SK-N-SH (cell line): Measurements from ENCODE around the gene GLCCI1. TPM values are rescaled to one million over a fixed set of nuclear protein-coding genes. Genes with fewer than 3 reads are reported as not detected.

ENCODE experiments used
- CTCF ChIA-PET: fragments of 300-600, 350-600 bp; formaldehyde crosslinking; extraction: SDS; loops from one replicate; lab custom pipeline; 2021; lab: Yijun Ruan, JAX
- POLR2A ChIA-PET: fragments of 350-600 bp; sonication (Branson Sonifier 250); formaldehyde crosslinking; extraction: SDS; loops from one replicate; lab custom pipeline; 2020; ENCODE audit warnings: antibody characterized with exemption, inconsistent platforms; lab: Yijun Ruan, JAX
- DNase-seq: peaks from one replicate; pipeline ENCODE4 v3.0.0; 2012
- H2AFZ ChIP-seq: fragments of 200-600 bp; sonication (generic); 2 replicates; pipeline ENCODE4 v1.8.1; 2016; ENCODE audit warnings: antibody characterized with exemption, mild to moderate bottlenecking, low read depth
- H3F3A ChIP-seq: fragments of 200-600 bp; sonication (generic); replicated peaks from 2 replicates; pipeline ENCODE3; 2016; ENCODE audit warnings: antibody characterized with exemption, mild to moderate bottlenecking; ENCODE audit not compliant: insufficient read depth
- H3K27ac ChIP-seq, 2 experiments: fragments of 200-500 bp in 1 of 2; fragments of 200-600 bp in 1 of 2; sonication (Bioruptor generic) in 1 of 2; sonication (generic), shearing (Covaris generic) in 1 of 2; 2 replicates each; pipeline versions ENCODE4 v1.5.1 to v1.6.1; 2014 to 2016; ENCODE audit warnings: low read depth in 2 of 2, inconsistent platforms in 1 of 2, low read length in 1 of 2, mild to moderate bottlenecking in 1 of 2, mixed read lengths in 1 of 2
- H3K27me3 ChIP-seq: fragments of 200-600 bp; sonication (generic), shearing (Covaris generic); 2 replicates; pipeline ENCODE4 v1.6.1; 2016; ENCODE audit warnings: mixed run types; ENCODE audit not compliant: insufficient read depth
- H3K36me3 ChIP-seq, 2 experiments: fragments of 200-500 bp in 1 of 2; fragments of 200-600 bp in 1 of 2; sonication (Bioruptor generic) in 1 of 2; sonication (generic) in 1 of 2; replicated peaks in 1 of 2; 2 replicates each; pipeline versions ENCODE3 to v1.5.1; 2014 to 2016; ENCODE audit warnings: low read length in 1 of 2, mild to moderate bottlenecking in 1 of 2; ENCODE audit not compliant: insufficient read depth in 2 of 2, control insufficient read depth in 1 of 2
- H3K4me1 ChIP-seq, 2 experiments: fragments of 200-500 bp in 1 of 2; fragments of 200-600 bp in 1 of 2; sonication (Bioruptor generic) in 1 of 2; sonication (generic), shearing (Covaris generic) in 1 of 2; 2 replicates each; pipeline versions ENCODE4 v1.5.1 to v1.6.1; 2014 to 2016; ENCODE audit warnings: low read depth in 1 of 2, low read length in 1 of 2, mixed run types in 1 of 2; ENCODE audit not compliant: insufficient read depth in 2 of 2, control insufficient read depth in 1 of 2
- H3K4me2 ChIP-seq: fragments of 200-600 bp; sonication (generic), shearing (Covaris generic); 2 replicates; pipeline ENCODE4 v1.6.1; 2017; ENCODE audit warnings: mixed run types
- H3K4me3 ChIP-seq, 2 experiments: fragments of 200-500 bp in 1 of 2; fragments of 200-600 bp in 1 of 2; sonication (Bioruptor generic) in 1 of 2; sonication (generic), shearing (Covaris generic) in 1 of 2; 2 replicates each; pipeline versions ENCODE4 v1.5.1 to v1.8.1; 2014 to 2016; ENCODE audit warnings: low read depth in 2 of 2, inconsistent platforms in 1 of 2, low read length in 1 of 2, mild to moderate bottlenecking in 1 of 2, mixed read lengths in 1 of 2, moderate library complexity in 1 of 2
- H3K79me2 ChIP-seq: fragments of 200-600 bp; sonication (generic); 2 replicates; pipeline ENCODE4 v1.8.1; 2017; ENCODE audit warnings: mild to moderate bottlenecking; ENCODE audit not compliant: insufficient read depth
- H3K9ac ChIP-seq: fragments of 200-600 bp; sonication (generic); 2 replicates; pipeline ENCODE4 v1.6.1; 2017; ENCODE audit warnings: mixed run types
- H3K9me2 ChIP-seq: fragments of 200-600 bp; sonication (generic); 2 replicates; pipeline ENCODE4 v1.6.1; 2017; ENCODE audit warnings: mixed run types
- H3K9me3 ChIP-seq: fragments of 200-600 bp; sonication (generic); 2 replicates; pipeline ENCODE4 v1.6.1; 2017; ENCODE audit warnings: mixed run types, mild to moderate bottlenecking, moderate library complexity
- H4K20me1 ChIP-seq: fragments of 200-600 bp; sonication (generic); 2 replicates; pipeline ENCODE4 v1.6.1; 2017; ENCODE audit warnings: mild to moderate bottlenecking, mixed run types; ENCODE audit not compliant: insufficient read depth
- CHD2 ChIP-seq: fragments of 150-350 bp; IDR thresholded peaks from 2 replicates; pipeline ENCODE4 v1.6.1; 2018; ENCODE audit warnings: low read length; ENCODE audit not compliant: partially characterized antibody
- ELF1 ChIP-seq: IDR thresholded peaks from 2 replicates; pipeline ENCODE4 v1.4.0; 2012
- JUND ChIP-seq: IDR thresholded peaks from 2 replicates; pipeline ENCODE4 v1.4.0; 2012
- MEF2A ChIP-seq: IDR thresholded peaks from 2 replicates; pipeline ENCODE4 v1.4.0; 2012; ENCODE audit warnings: low read depth, borderline replicate concordance
- NRF1 ChIP-seq: IDR thresholded peaks from 2 replicates; pipeline ENCODE4 v1.6.1; 2012; ENCODE audit warnings: low read depth, mild to moderate bottlenecking, low read length
- RXRA ChIP-seq: IDR thresholded peaks from 2 replicates; pipeline ENCODE4 v1.4.0; 2012; ENCODE audit warnings: low read depth, mild to moderate bottlenecking, borderline replicate concordance
- SIN3A ChIP-seq: IDR thresholded peaks from 2 replicates; pipeline ENCODE4 v1.6.1; 2012; ENCODE audit warnings: low read depth, mild to moderate bottlenecking, low read length, moderate library complexity, borderline replicate concordance
- WGBS: methylation state at CpG from one replicate; pipeline ENCODE4 v1.1.6; 2017; ENCODE audit warnings: low lambda C conversion rate; 5-methylcytosine and 5-hydroxymethylcytosine counted together
- polyA plus RNA-seq, 3 experiments: library from polyadenylated mRNA; depleted of rRNA; stranded (reverse); fragments of >200 nt; gene quantifications; 2 replicates each; pipeline ENCODE4 v1.2.3, GENCODE V29; 2012
- TF ChIP-seq, protein P1 (sequence below): IDR thresholded peaks from 2 replicates; pipeline ENCODE4; 2012
- TF ChIP-seq, protein P2 (sequence below): fragments of 150-350 bp; IDR thresholded peaks from 2 replicates; pipeline ENCODE4 v1.6.1; 2016; ENCODE audit warnings: mild to moderate bottlenecking, low read depth, low read length
- TF ChIP-seq, protein P3 (sequence below): IDR thresholded peaks from 2 replicates; pipeline ENCODE4 v1.6.1; 2012; ENCODE audit warnings: mild to moderate bottlenecking, low read depth, low read length, moderate library complexity
- TF ChIP-seq, protein P4 (sequence below): IDR thresholded peaks from 2 replicates; pipeline ENCODE4 v1.4.0; 2012; ENCODE audit warnings: low read depth, borderline replicate concordance

GLCCI1 gene
- polyA plus RNA-seq, 1 of the 3 experiments (the other 2 are of a cell fraction), result 5.5 TPM

DNA sequence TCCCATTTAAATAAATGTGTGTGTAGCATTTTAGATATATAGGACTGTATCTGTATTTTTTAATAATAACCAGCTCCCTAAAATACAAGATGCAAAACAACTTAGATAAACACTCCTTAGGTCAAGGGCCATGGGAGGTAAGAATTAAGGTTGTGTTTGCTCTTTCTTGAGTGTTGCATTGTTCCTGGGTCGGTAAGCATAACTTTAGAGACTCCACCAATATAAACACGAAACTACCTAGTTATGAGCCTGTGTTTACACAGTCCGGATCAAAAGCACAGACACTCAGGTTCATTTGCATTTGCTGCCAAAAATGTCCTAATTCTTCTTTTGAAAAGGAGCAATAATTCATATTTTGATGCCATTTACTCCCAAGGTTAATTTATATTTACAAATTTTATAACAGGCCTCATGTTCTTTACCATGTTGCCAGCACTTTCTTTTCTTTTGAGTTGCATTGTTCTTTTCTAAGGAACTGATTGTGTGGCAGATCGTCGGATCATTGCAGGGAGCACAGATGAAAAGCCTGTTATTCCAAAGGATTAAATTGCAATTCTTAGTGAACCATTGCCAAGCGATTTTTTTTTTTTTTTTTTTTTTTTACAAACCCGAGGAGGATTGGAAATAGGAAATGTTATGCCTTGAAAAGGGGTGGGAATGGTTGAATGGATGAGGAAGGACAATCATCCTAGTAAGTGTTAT, 45.8 kb upstream of the GLCCI1 start:
- no peak overlapping the region for H3K9ac ChIP-seq
- TF ChIP-seq, protein P1, sequence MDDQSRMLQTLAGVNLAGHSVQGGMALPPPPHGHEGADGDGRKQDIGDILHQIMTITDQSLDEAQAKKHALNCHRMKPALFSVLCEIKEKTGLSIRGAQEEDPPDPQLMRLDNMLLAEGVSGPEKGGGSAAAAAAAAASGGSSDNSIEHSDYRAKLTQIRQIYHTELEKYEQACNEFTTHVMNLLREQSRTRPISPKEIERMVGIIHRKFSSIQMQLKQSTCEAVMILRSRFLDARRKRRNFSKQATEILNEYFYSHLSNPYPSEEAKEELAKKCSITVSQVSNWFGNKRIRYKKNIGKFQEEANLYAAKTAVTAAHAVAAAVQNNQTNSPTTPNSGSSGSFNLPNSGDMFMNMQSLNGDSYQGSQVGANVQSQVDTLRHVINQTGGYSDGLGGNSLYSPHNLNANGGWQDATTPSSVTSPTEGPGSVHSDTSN, result no peak
- TF ChIP-seq MEF2A, result no peak
- TF ChIP-seq, all 33 proteins: peak for 0
- WGBS, result 80% methylated on average over 7 of the region's 7 CpGs
- Histone ChIP-seq H3K27ac (no peak overlapping the region), H3K27me3 (no peaks in the 10 kb centered on the region), H3K79me2 (no peaks in the 10 kb centered on the region), H3K4me3 (no peak overlapping the region), H2AFZ (no peak overlapping the region), H3K9me2 (no peaks in the 10 kb centered on the region), H3K36me3 (no peaks in the 10 kb centered on the region), H3F3A (no peaks in the 10 kb centered on the region), H3K4me2 (no peak overlapping the region), H3K9me3 (no peaks in the 10 kb centered on the region), H3K4me1 (no peaks in the 10 kb centered on the region), H4K20me1 (no peaks in the 10 kb centered on the region)
- CTCF ChIA-PET, result no interaction called here
- POLR2A ChIA-PET, result no interaction called here
- no peak for DNase-seq

DNA sequence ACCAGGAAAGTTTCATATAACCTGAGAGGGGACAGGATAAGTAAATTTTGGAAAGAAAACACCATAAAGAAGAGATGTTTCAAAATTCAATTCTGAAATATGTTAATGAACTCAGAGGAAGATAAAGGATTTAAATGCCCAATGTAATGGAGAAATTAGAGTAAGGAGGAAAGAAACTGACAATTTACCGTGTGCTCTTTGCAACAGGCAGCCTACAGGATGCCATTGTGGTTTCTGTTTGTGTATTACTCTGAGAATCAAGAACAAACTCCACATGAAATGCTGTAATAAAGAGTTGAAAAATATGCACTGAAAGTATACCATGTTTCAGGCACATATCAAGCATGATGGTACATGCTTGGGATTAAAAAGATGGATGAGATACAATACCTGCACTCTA, 44.8 kb upstream of the GLCCI1 start:
- Histone ChIP-seq H3F3A (no peaks in the 10 kb centered on the region), H4K20me1 (no peaks in the 10 kb centered on the region), H3K9me3 (no peaks in the 10 kb centered on the region), H3K27ac (no peak overlapping the region), H3K4me3 (no peak overlapping the region), H3K27me3 (no peaks in the 10 kb centered on the region), H3K4me2 (no peak overlapping the region), H3K79me2 (no peaks in the 10 kb centered on the region), H3K36me3 (no peaks in the 10 kb centered on the region), H3K4me1 (no peaks in the 10 kb centered on the region), H3K9ac (no peak overlapping the region)
- POLR2A ChIA-PET, result no interaction called here
- DNase-seq, result no peak
- CTCF ChIA-PET, result no interaction called here
- 67% methylated on average over 1 of the region's 1 CpG for WGBS
- TF ChIP-seq MEF2A (no peak), NRF1 (no peak), RXRA (no peak), SIN3A (no peak), JUND (no peak), CHD2 (no peak), ELF1 (no peak)
- TF ChIP-seq, protein P2, sequence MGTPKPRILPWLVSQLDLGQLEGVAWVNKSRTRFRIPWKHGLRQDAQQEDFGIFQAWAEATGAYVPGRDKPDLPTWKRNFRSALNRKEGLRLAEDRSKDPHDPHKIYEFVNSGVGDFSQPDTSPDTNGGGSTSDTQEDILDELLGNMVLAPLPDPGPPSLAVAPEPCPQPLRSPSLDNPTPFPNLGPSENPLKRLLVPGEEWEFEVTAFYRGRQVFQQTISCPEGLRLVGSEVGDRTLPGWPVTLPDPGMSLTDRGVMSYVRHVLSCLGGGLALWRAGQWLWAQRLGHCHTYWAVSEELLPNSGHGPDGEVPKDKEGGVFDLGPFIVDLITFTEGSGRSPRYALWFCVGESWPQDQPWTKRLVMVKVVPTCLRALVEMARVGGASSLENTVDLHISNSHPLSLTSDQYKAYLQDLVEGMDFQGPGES, result no peak
- TF ChIP-seq, protein P3, sequence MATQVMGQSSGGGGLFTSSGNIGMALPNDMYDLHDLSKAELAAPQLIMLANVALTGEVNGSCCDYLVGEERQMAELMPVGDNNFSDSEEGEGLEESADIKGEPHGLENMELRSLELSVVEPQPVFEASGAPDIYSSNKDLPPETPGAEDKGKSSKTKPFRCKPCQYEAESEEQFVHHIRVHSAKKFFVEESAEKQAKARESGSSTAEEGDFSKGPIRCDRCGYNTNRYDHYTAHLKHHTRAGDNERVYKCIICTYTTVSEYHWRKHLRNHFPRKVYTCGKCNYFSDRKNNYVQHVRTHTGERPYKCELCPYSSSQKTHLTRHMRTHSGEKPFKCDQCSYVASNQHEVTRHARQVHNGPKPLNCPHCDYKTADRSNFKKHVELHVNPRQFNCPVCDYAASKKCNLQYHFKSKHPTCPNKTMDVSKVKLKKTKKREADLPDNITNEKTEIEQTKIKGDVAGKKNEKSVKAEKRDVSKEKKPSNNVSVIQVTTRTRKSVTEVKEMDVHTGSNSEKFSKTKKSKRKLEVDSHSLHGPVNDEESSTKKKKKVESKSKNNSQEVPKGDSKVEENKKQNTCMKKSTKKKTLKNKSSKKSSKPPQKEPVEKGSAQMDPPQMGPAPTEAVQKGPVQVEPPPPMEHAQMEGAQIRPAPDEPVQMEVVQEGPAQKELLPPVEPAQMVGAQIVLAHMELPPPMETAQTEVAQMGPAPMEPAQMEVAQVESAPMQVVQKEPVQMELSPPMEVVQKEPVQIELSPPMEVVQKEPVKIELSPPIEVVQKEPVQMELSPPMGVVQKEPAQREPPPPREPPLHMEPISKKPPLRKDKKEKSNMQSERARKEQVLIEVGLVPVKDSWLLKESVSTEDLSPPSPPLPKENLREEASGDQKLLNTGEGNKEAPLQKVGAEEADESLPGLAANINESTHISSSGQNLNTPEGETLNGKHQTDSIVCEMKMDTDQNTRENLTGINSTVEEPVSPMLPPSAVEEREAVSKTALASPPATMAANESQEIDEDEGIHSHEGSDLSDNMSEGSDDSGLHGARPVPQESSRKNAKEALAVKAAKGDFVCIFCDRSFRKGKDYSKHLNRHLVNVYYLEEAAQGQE, result no peak
- TF ChIP-seq, protein P4, sequence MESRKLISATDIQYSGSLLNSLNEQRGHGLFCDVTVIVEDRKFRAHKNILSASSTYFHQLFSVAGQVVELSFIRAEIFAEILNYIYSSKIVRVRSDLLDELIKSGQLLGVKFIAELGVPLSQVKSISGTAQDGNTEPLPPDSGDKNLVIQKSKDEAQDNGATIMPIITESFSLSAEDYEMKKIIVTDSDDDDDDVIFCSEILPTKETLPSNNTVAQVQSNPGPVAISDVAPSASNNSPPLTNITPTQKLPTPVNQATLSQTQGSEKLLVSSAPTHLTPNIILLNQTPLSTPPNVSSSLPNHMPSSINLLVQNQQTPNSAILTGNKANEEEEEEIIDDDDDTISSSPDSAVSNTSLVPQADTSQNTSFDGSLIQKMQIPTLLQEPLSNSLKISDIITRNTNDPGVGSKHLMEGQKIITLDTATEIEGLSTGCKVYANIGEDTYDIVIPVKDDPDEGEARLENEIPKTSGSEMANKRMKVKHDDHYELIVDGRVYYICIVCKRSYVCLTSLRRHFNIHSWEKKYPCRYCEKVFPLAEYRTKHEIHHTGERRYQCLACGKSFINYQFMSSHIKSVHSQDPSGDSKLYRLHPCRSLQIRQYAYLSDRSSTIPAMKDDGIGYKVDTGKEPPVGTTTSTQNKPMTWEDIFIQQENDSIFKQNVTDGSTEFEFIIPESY, result no peak
- TF ChIP-seq, all 33 proteins: peak for 0
- no peaks in the 10 kb centered on the region for H3K9me2 ChIP-seq
- H2AFZ ChIP-seq, result no peak overlapping the region
